ENCODE measurements around the gene REPIN1. TPM values are rescaled to one million over a fixed set of nuclear protein-coding genes. Genes with fewer than 3 reads are reported as not detected.

REPIN1 gene
- total and polyA plus RNA-seq, 9 of the 15 experiments (the other 6 are each of a cell fraction or from before 2014, with no cell fraction given): 8.1 to 283 (median 94.3) TPM

DNA sequence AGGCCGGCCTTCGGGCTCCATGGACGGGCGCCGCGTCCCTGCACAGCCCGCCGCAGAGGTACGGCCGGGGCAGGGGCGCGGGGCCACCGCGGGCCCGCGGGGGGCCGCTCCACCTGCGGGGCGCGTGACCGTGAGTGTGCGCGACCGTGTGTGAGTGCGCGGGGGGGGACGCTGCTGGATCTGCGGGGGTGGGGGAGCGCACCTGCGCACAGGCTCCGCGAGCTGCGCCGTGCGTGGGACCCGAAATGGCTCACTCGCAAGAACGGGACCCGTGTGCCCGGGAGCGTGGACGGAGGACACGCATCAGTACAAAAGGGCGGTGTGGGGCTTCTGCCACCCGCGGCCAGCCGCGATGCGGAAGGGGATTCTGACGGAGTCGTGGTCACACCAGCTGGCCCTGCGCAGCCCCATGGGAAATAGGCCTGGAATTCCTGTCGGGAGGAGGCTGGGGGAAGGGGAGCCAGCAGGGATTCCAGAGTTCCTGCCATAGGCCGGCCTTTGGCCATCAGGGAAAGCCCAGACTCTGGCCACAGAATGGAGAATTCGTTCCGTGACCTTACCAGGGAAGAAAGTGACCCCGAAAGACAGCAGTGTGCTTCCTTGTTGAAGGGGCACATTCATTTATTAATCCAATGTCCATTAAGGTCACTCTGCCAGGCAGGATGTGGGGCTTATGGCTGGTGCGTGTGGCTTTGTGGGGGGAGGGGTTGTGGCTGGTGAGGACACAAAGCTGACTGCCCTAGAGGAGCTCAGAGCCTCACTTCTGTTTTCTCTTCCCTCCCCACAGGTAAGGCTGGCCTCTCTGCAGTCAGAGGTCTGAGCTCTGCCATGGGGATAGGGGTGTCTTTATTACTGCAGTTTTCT is 494 bp downstream of the REPIN1 start (continued):
- TF ChIP-seq, protein P1, sequence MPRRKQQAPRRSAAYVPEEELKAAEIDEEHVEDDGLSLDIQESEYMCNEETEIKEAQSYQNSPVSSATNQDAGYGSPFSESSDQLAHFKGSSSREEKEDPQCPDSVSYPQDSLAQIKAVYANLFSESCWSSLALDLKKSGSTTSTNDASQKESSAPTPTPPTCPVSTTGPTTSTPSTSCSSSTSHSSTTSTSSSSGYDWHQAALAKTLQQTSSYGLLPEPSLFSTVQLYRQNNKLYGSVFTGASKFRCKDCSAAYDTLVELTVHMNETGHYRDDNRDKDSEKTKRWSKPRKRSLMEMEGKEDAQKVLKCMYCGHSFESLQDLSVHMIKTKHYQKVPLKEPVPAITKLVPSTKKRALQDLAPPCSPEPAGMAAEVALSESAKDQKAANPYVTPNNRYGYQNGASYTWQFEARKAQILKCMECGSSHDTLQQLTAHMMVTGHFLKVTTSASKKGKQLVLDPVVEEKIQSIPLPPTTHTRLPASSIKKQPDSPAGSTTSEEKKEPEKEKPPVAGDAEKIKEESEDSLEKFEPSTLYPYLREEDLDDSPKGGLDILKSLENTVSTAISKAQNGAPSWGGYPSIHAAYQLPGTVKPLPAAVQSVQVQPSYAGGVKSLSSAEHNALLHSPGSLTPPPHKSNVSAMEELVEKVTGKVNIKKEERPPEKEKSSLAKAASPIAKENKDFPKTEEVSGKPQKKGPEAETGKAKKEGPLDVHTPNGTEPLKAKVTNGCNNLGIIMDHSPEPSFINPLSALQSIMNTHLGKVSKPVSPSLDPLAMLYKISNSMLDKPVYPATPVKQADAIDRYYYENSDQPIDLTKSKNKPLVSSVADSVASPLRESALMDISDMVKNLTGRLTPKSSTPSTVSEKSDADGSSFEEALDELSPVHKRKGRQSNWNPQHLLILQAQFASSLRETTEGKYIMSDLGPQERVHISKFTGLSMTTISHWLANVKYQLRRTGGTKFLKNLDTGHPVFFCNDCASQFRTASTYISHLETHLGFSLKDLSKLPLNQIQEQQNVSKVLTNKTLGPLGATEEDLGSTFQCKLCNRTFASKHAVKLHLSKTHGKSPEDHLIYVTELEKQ (CRISPR knock-in tag; IDR thresholded peaks at IDR 0.05): no peak
- no peak for TF ChIP-seq NR0B1 (IDR thresholded peaks at IDR 0.05; ENCODE audit: partially characterized antibody)
- TF ChIP-seq, protein P2, sequence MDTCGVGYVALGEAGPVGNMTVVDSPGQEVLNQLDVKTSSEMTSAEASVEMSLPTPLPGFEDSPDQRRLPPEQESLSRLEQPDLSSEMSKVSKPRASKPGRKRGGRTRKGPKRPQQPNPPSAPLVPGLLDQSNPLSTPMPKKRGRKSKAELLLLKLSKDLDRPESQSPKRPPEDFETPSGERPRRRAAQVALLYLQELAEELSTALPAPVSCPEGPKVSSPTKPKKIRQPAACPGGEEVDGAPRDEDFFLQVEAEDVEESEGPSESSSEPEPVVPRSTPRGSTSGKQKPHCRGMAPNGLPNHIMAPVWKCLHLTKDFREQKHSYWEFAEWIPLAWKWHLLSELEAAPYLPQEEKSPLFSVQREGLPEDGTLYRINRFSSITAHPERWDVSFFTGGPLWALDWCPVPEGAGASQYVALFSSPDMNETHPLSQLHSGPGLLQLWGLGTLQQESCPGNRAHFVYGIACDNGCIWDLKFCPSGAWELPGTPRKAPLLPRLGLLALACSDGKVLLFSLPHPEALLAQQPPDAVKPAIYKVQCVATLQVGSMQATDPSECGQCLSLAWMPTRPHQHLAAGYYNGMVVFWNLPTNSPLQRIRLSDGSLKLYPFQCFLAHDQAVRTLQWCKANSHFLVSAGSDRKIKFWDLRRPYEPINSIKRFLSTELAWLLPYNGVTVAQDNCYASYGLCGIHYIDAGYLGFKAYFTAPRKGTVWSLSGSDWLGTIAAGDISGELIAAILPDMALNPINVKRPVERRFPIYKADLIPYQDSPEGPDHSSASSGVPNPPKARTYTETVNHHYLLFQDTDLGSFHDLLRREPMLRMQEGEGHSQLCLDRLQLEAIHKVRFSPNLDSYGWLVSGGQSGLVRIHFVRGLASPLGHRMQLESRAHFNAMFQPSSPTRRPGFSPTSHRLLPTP (IDR thresholded peaks at IDR 0.05; ENCODE audit: borderline replicate concordance, extremely low read depth, insufficient read length): no peak
- TF ChIP-seq MEIS2 (IDR thresholded peaks at IDR 0.05; ENCODE audit: partially characterized antibody): no peak
- TF ChIP-seq ZNF217 (CRISPR knock-in tag; IDR thresholded peaks at IDR 0.05): no peak
- TF ChIP-seq NFE2L1 (tag; IDR thresholded peaks at IDR 0.05; ENCODE audit: borderline replicate concordance, low read depth): no peak
- no peak for TF ChIP-seq ZKSCAN3 (CRISPR knock-in tag; IDR thresholded peaks at IDR 0.05)
- no peak for TF ChIP-seq PRPF4 (IDR thresholded peaks at IDR 0.05; ENCODE audit: insufficient read depth, low read depth, low read length, poor library complexity, severe bottlenecking)
- no peak for TF ChIP-seq ZBTB7A (IDR thresholded peaks at IDR 0.05; ENCODE audit: borderline replicate concordance, control insufficient read depth, low read depth, low read length)
- no peak for TF ChIP-seq SIRT6 (IDR thresholded peaks at IDR 0.05; ENCODE audit: low read depth, low read length)
- no peak for TF ChIP-seq C11orf30 (IDR thresholded peaks at IDR 0.05; ENCODE audit: low read depth)
- TF ChIP-seq ZNF12 (CRISPR knock-in tag; IDR thresholded peaks at IDR 0.05): 0 out of 2 replicates have a peak, but pooled peaks have one; percentile 50
- no peak for TF ChIP-seq CTCFL (IDR thresholded peaks at IDR 0.05; ENCODE audit: borderline replicate concordance, insufficient read depth, low read depth, low read length, poor library complexity, severe bottlenecking)
- no peak for TF ChIP-seq PHB (CRISPR knock-in tag; IDR thresholded peaks at IDR 0.05)
- no peak; the same call in 1 of the 2 replicates for TF ChIP-seq GTF2F1 (IDR thresholded peaks at IDR 0.05; ENCODE audit: low read depth, low read length)
- no peak for TF ChIP-seq BRCA1 (IDR thresholded peaks at IDR 0.05)
- TF ChIP-seq BRCA1 (CRISPR knock-in tag; IDR thresholded peaks at IDR 0.05): no peak

Measured in K562 (cell line).